Ishikawa (cell line): ENCODE data around the gene DISP2.

ENCODE experiments used
- CEBPB ChIP-seq: IDR thresholded peaks from 2 replicates; pipeline ENCODE4 v1.6.1; 2012
- CREB1 ChIP-seq: IDR thresholded peaks from 2 replicates; pipeline ENCODE4 v1.6.1; 2012; ENCODE audit warnings: low read depth
- EGR1 ChIP-seq: IDR thresholded peaks from 2 replicates; pipeline ENCODE4 v1.6.1; 2012
- EP300 ChIP-seq: IDR thresholded peaks from 2 replicates; pipeline ENCODE4 v1.6.1; 2012; ENCODE audit warnings: borderline replicate concordance
- FOXM1 ChIP-seq: IDR thresholded peaks from 2 replicates; pipeline ENCODE4 v1.6.1; 2012; ENCODE audit warnings: low read depth, borderline replicate concordance
- MAX ChIP-seq: IDR thresholded peaks from 2 replicates; pipeline ENCODE4 v1.6.1; 2012
- NFIC ChIP-seq: IDR thresholded peaks from 2 replicates; pipeline ENCODE4 v1.6.1; 2012
- RAD21 ChIP-seq: IDR thresholded peaks from 2 replicates; pipeline ENCODE4 v1.6.1; 2012; ENCODE audit warnings: low read depth
- REST ChIP-seq: IDR thresholded peaks from 2 replicates; pipeline ENCODE4 v1.6.1; 2012; ENCODE audit warnings: low read depth, mild to moderate bottlenecking
- TAF1 ChIP-seq: IDR thresholded peaks from 2 replicates; pipeline ENCODE4 v1.6.1; 2012; ENCODE audit warnings: low read depth, mild to moderate bottlenecking
- TCF12 ChIP-seq: IDR thresholded peaks from 2 replicates; pipeline ENCODE4 v1.6.1; 2012; ENCODE audit warnings: low read depth
- TEAD4 ChIP-seq: IDR thresholded peaks from 2 replicates; pipeline ENCODE4 v1.6.1; 2012
- YY1 ChIP-seq: IDR thresholded peaks from 2 replicates; pipeline ENCODE4 v1.6.1; 2012; ENCODE audit warnings: low read depth
- ZBTB7A ChIP-seq: IDR thresholded peaks from 2 replicates; pipeline ENCODE4 v1.6.1; 2012; ENCODE audit warnings: low read depth
- TF ChIP-seq, protein P1 (sequence below): IDR thresholded peaks from 2 replicates; pipeline ENCODE4 v1.6.1; 2012

Gene DISP2

DNA sequence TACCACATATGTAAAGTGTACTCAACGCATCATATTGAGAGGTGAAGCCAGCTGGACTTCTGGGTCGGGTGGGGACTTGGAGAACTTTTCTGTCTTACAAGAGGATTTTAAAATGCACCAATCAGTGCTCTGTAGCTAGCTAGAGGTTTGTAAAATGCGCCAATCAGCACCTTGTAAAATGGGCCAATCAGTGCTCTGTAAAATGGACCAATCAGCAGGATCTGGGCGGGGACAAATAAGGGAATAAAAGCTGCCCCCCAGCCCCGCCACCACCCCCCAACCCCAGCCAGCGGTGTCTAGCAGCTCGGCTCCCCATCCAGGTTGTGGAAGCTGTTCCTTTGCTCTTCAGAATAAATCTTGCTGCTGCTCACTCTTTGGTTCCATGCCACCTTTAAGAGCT lies 41.4 kb downstream of the DISP2 start:
- no peak for TF ChIP-seq REST
- TF ChIP-seq MAX, result no peak
- no peak for TF ChIP-seq ZBTB7A
- no peak for TF ChIP-seq NFIC
- TF ChIP-seq EP300, result no peak
- no peak for TF ChIP-seq YY1

DNA sequence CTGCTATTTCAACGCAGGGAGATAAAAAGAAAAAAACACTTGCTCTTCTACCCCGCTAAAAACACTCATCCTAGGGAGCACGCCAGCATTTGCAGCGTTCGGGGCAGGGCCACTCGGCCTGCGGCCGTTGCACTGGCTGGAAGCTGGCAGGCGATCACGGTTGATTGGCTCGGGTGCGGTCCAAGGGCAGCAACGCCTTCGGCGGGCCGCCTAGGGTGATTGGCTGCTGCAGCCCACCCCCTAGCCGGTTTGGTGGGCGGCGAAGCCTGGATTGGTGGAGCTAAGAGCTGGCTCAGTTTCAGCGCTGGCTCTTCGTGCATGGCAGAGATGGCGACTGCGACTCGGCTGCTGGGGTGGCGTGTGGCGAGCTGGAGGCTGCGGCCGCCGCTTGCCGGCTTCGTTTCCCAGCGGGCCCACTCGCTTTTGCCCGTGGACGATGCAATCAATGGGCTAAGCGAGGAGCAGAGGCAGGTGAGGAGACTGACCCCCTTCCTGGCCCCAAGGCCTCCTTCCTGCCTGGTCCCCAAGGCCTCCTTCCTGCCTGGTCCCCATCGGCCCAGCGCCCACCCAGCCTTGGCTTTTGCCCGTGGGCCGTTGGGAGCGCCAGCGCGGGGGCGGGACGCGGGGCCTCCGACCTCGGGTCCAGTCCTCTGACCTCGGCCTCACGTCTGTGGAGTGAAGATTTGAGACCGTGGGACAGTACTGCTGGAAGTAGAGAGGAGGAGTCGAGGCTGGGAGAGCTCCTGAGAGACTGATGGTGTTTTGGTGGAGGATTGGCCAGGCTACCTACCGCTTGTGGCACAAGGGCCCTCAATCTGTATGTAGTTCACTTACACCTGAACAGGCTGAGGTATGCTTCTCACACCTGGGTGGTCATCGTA lies 47.7 kb downstream of the DISP2 start, which contains the start of gene IVD:
TSS of gene IVD (plus strand) at position 295 of the 881 bp plus-strand sequence. CDS start at position 328, 33 bp downstream.
- TF ChIP-seq REST (no peak), TEAD4 (no peak), FOXM1 (no peak), NFIC (peak; percentile 67), MAX (peak; percentile 75), RAD21 (no peak), EGR1 (peak; percentile 42; the same call in 1 of the 2 replicates), TAF1 (peak; percentile 95), CEBPB (no peak), YY1 (peak; percentile 91), TCF12 (0 out of 2 replicates have a peak, but pooled peaks have one; percentile 35), ZBTB7A (no peak), EP300 (no peak), CREB1 (no peak)
- TF ChIP-seq, protein P1, sequence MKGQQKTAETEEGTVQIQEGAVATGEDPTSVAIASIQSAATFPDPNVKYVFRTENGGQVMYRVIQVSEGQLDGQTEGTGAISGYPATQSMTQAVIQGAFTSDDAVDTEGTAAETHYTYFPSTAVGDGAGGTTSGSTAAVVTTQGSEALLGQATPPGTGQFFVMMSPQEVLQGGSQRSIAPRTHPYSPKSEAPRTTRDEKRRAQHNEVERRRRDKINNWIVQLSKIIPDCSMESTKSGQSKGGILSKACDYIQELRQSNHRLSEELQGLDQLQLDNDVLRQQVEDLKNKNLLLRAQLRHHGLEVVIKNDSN, result no peak

GRCh38 chr15:40407330-40407990 lies 49.4 kb downstream of the DISP2 start:
- TF ChIP-seq TAF1, result no peak
- TF ChIP-seq NFIC, result no peak
- TF ChIP-seq REST, result no peak
- TF ChIP-seq FOXM1, result no peak
- TF ChIP-seq MAX, result no peak
- no peak for TF ChIP-seq TEAD4
- TF ChIP-seq CEBPB, result no peak
- no peak for TF ChIP-seq ZBTB7A
- no peak for TF ChIP-seq TCF12
- no peak for TF ChIP-seq YY1
- TF ChIP-seq CREB1, result no peak
- TF ChIP-seq, protein P1, result no peak
- TF ChIP-seq EP300, result no peak

DNA sequence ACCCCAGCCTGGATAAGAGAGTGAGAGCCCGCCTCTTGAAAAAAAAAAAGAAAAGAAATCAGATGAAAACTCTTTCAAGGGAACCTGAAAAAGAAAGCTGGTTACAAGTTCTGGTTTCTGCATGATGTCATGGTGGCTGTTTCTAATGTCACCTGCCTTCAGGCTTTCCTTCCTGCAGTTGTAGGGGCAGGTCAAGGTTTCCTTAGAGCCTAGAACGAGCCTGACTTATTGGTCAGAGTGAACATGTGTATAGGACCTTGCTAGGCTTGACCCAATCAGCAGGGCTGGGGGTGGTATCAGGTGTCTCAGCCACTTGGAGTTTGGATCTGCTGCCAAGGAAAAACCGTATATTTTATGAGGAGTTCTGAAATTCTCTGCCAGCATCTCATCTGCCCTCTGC lies 51.3 kb downstream of the DISP2 start:
- TF ChIP-seq TAF1, result no peak
- no peak for TF ChIP-seq MAX
- no peak for TF ChIP-seq YY1
- TF ChIP-seq NFIC, result no peak
